CD4-positive, alpha-beta T cell treated with Interleukin-17A for 1 hour (primary cell): ENCODE data around the gene SLC25A45.

Experiments used
- DNase-seq: peaks from one replicate; pipeline ENCODE4 v3.0.0-alpha.2; 2020

SLC25A45 gene

GRCh38 chr11:65402790-65403189, 20.3 kb upstream of the SLC25A45 start:
- DNase-seq: no peak

GRCh38 chr11:65401803-65402248, 19.4 kb upstream of the SLC25A45 start:
- no peak for DNase-seq

- no peak for DNase-seq
These were observed 18.8 kb upstream of the SLC25A45 start for GRCh38 chr11:65401073-65401802.

- DNase-seq: no peak
These were observed 18.0 kb upstream of the SLC25A45 start for GRCh38 chr11:65400307-65401072.

- no peak for DNase-seq
These were observed 17.4 kb upstream of the SLC25A45 start for GRCh38 chr11:65399845-65400244.

GRCh38 chr11:65399249-65399648, 16.8 kb upstream of the SLC25A45 start:
- no peak for DNase-seq

- DNase-seq: no peak
These were observed 16.0 kb upstream of the SLC25A45 start for GRCh38 chr11:65398362-65398910.

- DNase-seq: no peak
These were observed 14.6 kb upstream of the SLC25A45 start for GRCh38 chr11:65396769-65397745.

- DNase-seq: no peak
These were observed 13.6 kb upstream of the SLC25A45 start for GRCh38 chr11:65395961-65396530.

- DNase-seq: no peak
These were observed 11.7 kb upstream of the SLC25A45 start for GRCh38 chr11:65394125-65394536.

GRCh38 chr11:65393513-65394079, 11.2 kb upstream of the SLC25A45 start:
- DNase-seq: no peak

GRCh38 chr11:65392899-65393298, 10.5 kb upstream of the SLC25A45 start:
- no peak for DNase-seq

GRCh38 chr11:65392186-65392829, 9.9 kb upstream of the SLC25A45 start:
- no peak for DNase-seq

- no peak for DNase-seq
These were observed 8.6 kb upstream of the SLC25A45 start for GRCh38 chr11:65390996-65391395.

GRCh38 chr11:65390099-65390941, 7.9 kb upstream of the SLC25A45 start:
- DNase-seq: no peak

- DNase-seq: no peak
These were observed 7.0 kb upstream of the SLC25A45 start for GRCh38 chr11:65389294-65389980.

- DNase-seq: no peak
These were observed 6.3 kb upstream of the SLC25A45 start for GRCh38 chr11:65388731-65389130.

- peak; percentile 91 for DNase-seq
These were observed 4.1 kb upstream of the SLC25A45 start, which contains the start of gene FRMD8 for GRCh38 chr11:65386307-65387140. TSS of gene FRMD8 (plus strand) at chr11:65386637. CDS start at chr11:65387037, 400 bp downstream.
